GM12864 (cell line): ENCODE results near the gene PRRG1.
"Not testable (repeated sequence)": the region's sequence is repeated elsewhere in the genome, so short reads cannot be mapped to it uniquely, and the experiment has no call there.

ENCODE experiments used
- DNase-seq: peaks from one replicate; pipeline ENCODE4 v3.0.0-alpha.2; 2011; ENCODE audit warnings: low read depth
- H3K4me3 ChIP-seq: 2 replicates; pipeline ENCODE4 v1.5.1; 2011; ENCODE audit warnings: mild to moderate bottlenecking, low read depth, low read length, control low read depth
- CTCF ChIP-seq: IDR thresholded peaks from 2 replicates; pipeline ENCODE4 v1.5.1; 2011; ENCODE audit warnings: low read depth, mild to moderate bottlenecking, moderate library complexity, low read length, control low read depth, inconsistent platforms; ENCODE audit errors: missing control alignments

The PRRG1 gene

GRCh38 chrX:37434362-37434761 is 85.2 kb downstream of the PRRG1 start:
- no peak for TF ChIP-seq CTCF
- no peak overlapping the region for H3K4me3 ChIP-seq
- DNase-seq = no peak

- no peak for TF ChIP-seq CTCF
- no peak overlapping the region for H3K4me3 ChIP-seq
- DNase-seq = no peak
These were observed 88.0 kb downstream of the PRRG1 start for GRCh38 chrX:37437160-37437559.

GRCh38 chrX:37441377-37441776 is 92.2 kb downstream of the PRRG1 start:
- no peak for TF ChIP-seq CTCF
- no peak for DNase-seq
- H3K4me3 ChIP-seq = no peak overlapping the region

- TF ChIP-seq CTCF = no peak
- H3K4me3 ChIP-seq = no peak overlapping the region
- DNase-seq = no peak
These were observed 96.0 kb downstream of the PRRG1 start for GRCh38 chrX:37445182-37445581.

GRCh38 chrX:37453821-37454220 is 104.7 kb downstream of the PRRG1 start:
- no peak overlapping the region for H3K4me3 ChIP-seq
- no peak for TF ChIP-seq CTCF
- DNase-seq = no peak

GRCh38 chrX:37454537-37455285 is 105.5 kb downstream of the PRRG1 start:
- TF ChIP-seq CTCF = no peak
- H3K4me3 ChIP-seq = no peak overlapping the region
- no peak for DNase-seq

GRCh38 chrX:37455381-37455780 is 106.2 kb downstream of the PRRG1 start:
- no peak for TF ChIP-seq CTCF
- no peak overlapping the region for H3K4me3 ChIP-seq
- DNase-seq = no peak

GRCh38 chrX:37460285-37460684 is 111.1 kb downstream of the PRRG1 start:
- not testable (repeated sequence) for DNase-seq, H3K4me3 ChIP-seq
